T47D (cell line): ENCODE measurements around the gene RHOC.

Experiments
- DNase-seq, 2 experiments: peaks; one replicate each; pipeline versions ENCODE4 v3.0.0 to v3.0.0-alpha.2; 2011 to 2012; ENCODE audit warnings: low read depth in 1 of 2, low spot score in 1 of 2
- JUND ChIP-seq: IDR thresholded peaks from 2 replicates; pipeline ENCODE4 v1.6.1; 2012; ENCODE audit warnings: low read depth
- in situ Hi-C: cut with HindIII; loops from 2 replicates; pipeline ENCODE4 v1.10.0; 2016; ENCODE audit warnings: low sequenced_read_pairs, low pct_unique_long_range_greater_than_20kb

Gene RHOC

GRCh38 chr1:112703706-112704105, 3.2 kb downstream of the RHOC start:
- in situ Hi-C loops: no loop called here
- TF ChIP-seq JUND: no peak
- no peak for DNase-seq

- in situ Hi-C loops: no loop called here
- TF ChIP-seq JUND: no peak
- no peak for DNase-seq
Observed at GRCh38 chr1:112702420-112703261, 4.3 kb downstream of the RHOC start.

GRCh38 chr1:112702067-112702395, 4.9 kb downstream of the RHOC start:
- in situ Hi-C loops: no loop called here
- TF ChIP-seq JUND: no peak
- no peak for DNase-seq

GRCh38 chr1:112701227-112702066, 5.5 kb downstream of the RHOC start:
- no peak for DNase-seq
- no peak for TF ChIP-seq JUND
- in situ Hi-C loops: no loop called here

GRCh38 chr1:112700290-112701226, 6.4 kb downstream of the RHOC start:
- DNase-seq: peak in 1 of 2 experiments; percentile 84
- TF ChIP-seq JUND: no peak
- in situ Hi-C loops: no loop called here

GRCh38 chr1:112699425-112700144, 7.3 kb downstream of the RHOC start:
- in situ Hi-C loops: no loop called here
- DNase-seq: no peak
- TF ChIP-seq JUND: no peak

GRCh38 chr1:112698366-112699310, 8.3 kb downstream of the RHOC start:
- in situ Hi-C loops: no loop called here
- TF ChIP-seq JUND: no peak
- DNase-seq: peak in 1 of 2 experiments; percentile 84

- no peak for DNase-seq
- in situ Hi-C loops: no loop called here
- no peak for TF ChIP-seq JUND
Observed at GRCh38 chr1:112697781-112698201, 9.1 kb downstream of the RHOC start.

GRCh38 chr1:112696578-112697314, 10.2 kb downstream of the RHOC start:
- in situ Hi-C loops: no loop called here
- no peak for TF ChIP-seq JUND
- no peak for DNase-seq

- no peak for DNase-seq
- in situ Hi-C loops: no loop called here
- TF ChIP-seq JUND: no peak
Observed at GRCh38 chr1:112695276-112695675, 11.7 kb downstream of the RHOC start.
